Fibroblast of lung (primary cell): ENCODE data around the gene OSBPL6.

Experiments
- CTCF ChIP-seq, 2 donors: IDR thresholded peaks in 1 of 2; conservative IDR thresholded peaks in 1 of 2; 1 replicate in 1 of 2; 2 replicates in 1 of 2; pipeline ENCODE4 v1.5.1; 2011 to 2012; ENCODE audit warnings: low read length in 2 of 2, control low read depth in 1 of 2, inconsistent platforms in 1 of 2, low read depth in 1 of 2, mild to moderate bottlenecking in 1 of 2
- EZH2 ChIP-seq: IDR thresholded peaks from 2 replicates; pipeline ENCODE4 v1.5.1; 2012; ENCODE audit warnings: low read length, control low read depth, mild to moderate bottlenecking; ENCODE audit errors: missing control alignments

DNA sequence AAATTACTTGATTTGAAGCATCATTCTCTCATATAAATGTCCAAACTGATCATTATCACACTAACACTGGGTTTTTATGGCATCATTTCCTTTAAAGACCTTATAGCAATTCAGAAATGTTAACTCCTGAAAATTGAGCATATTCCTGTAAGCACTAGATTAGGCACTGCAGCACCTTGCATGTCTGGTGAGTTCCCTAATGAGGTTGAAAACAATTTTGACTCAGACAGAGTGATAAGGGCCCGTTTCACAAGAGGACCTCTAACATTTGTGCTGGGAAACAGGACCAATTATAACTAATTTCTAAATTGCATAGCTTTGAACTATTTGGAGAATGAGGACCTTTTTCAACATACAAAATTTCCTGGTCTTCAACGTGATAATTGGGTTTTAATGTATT, 69.9 kb downstream of the OSBPL6 start:
- TF ChIP-seq EZH2 (no peak), CTCF (conservative IDR thresholded peaks at IDR 0.05 in 1 of 2, IDR thresholded peaks at IDR 0.05 in 1 of 2; ENCODE audit: low read depth in 1 of 2, low read length in 2 of 2) (no peak)
